SK-N-SH (cell line): Measurements from ENCODE around the gene ZNF469. TPM values are rescaled to one million over a fixed set of nuclear protein-coding genes. Genes with fewer than 3 reads are reported as not detected.

Experiments used
- CTCF ChIA-PET: fragments of 300-600, 350-600 bp; formaldehyde crosslinking; extraction: SDS; loops from one replicate; lab custom pipeline; 2021; lab: Yijun Ruan, JAX
- POLR2A ChIA-PET: fragments of 350-600 bp; sonication (Branson Sonifier 250); formaldehyde crosslinking; extraction: SDS; loops from one replicate; lab custom pipeline; 2020; ENCODE audit warnings: antibody characterized with exemption, inconsistent platforms; lab: Yijun Ruan, JAX
- DNase-seq: peaks from one replicate; pipeline ENCODE4 v3.0.0; 2012
- H2AFZ ChIP-seq: fragments of 200-600 bp; sonication (generic); 2 replicates; pipeline ENCODE4 v1.8.1; 2016; ENCODE audit warnings: antibody characterized with exemption, mild to moderate bottlenecking, low read depth
- H3F3A ChIP-seq: fragments of 200-600 bp; sonication (generic); replicated peaks from 2 replicates; pipeline ENCODE3; 2016; ENCODE audit warnings: antibody characterized with exemption, mild to moderate bottlenecking; ENCODE audit not compliant: insufficient read depth
- H3K27ac ChIP-seq, 2 experiments: fragments of 200-500 bp in 1 of 2; fragments of 200-600 bp in 1 of 2; sonication (Bioruptor generic) in 1 of 2; sonication (generic), shearing (Covaris generic) in 1 of 2; 2 replicates each; pipeline versions ENCODE4 v1.5.1 to v1.6.1; 2014 to 2016; ENCODE audit warnings: low read depth in 2 of 2, inconsistent platforms in 1 of 2, low read length in 1 of 2, mild to moderate bottlenecking in 1 of 2, mixed read lengths in 1 of 2
- H3K27me3 ChIP-seq: fragments of 200-600 bp; sonication (generic), shearing (Covaris generic); 2 replicates; pipeline ENCODE4 v1.6.1; 2016; ENCODE audit warnings: mixed run types; ENCODE audit not compliant: insufficient read depth
- H3K36me3 ChIP-seq, 2 experiments: fragments of 200-500 bp in 1 of 2; fragments of 200-600 bp in 1 of 2; sonication (Bioruptor generic) in 1 of 2; sonication (generic) in 1 of 2; replicated peaks in 1 of 2; 2 replicates each; pipeline versions ENCODE3 to v1.5.1; 2014 to 2016; ENCODE audit warnings: low read length in 1 of 2, mild to moderate bottlenecking in 1 of 2; ENCODE audit not compliant: insufficient read depth in 2 of 2, control insufficient read depth in 1 of 2
- H3K4me1 ChIP-seq, 2 experiments: fragments of 200-500 bp in 1 of 2; fragments of 200-600 bp in 1 of 2; sonication (Bioruptor generic) in 1 of 2; sonication (generic), shearing (Covaris generic) in 1 of 2; 2 replicates each; pipeline versions ENCODE4 v1.5.1 to v1.6.1; 2014 to 2016; ENCODE audit warnings: low read depth in 1 of 2, low read length in 1 of 2, mixed run types in 1 of 2; ENCODE audit not compliant: insufficient read depth in 2 of 2, control insufficient read depth in 1 of 2
- H3K4me2 ChIP-seq: fragments of 200-600 bp; sonication (generic), shearing (Covaris generic); 2 replicates; pipeline ENCODE4 v1.6.1; 2017; ENCODE audit warnings: mixed run types
- H3K4me3 ChIP-seq, 2 experiments: fragments of 200-500 bp in 1 of 2; fragments of 200-600 bp in 1 of 2; sonication (Bioruptor generic) in 1 of 2; sonication (generic), shearing (Covaris generic) in 1 of 2; 2 replicates each; pipeline versions ENCODE4 v1.5.1 to v1.8.1; 2014 to 2016; ENCODE audit warnings: low read depth in 2 of 2, inconsistent platforms in 1 of 2, low read length in 1 of 2, mild to moderate bottlenecking in 1 of 2, mixed read lengths in 1 of 2, moderate library complexity in 1 of 2
- H3K79me2 ChIP-seq: fragments of 200-600 bp; sonication (generic); 2 replicates; pipeline ENCODE4 v1.8.1; 2017; ENCODE audit warnings: mild to moderate bottlenecking; ENCODE audit not compliant: insufficient read depth
- H3K9ac ChIP-seq: fragments of 200-600 bp; sonication (generic); 2 replicates; pipeline ENCODE4 v1.6.1; 2017; ENCODE audit warnings: mixed run types
- H3K9me2 ChIP-seq: fragments of 200-600 bp; sonication (generic); 2 replicates; pipeline ENCODE4 v1.6.1; 2017; ENCODE audit warnings: mixed run types
- H3K9me3 ChIP-seq: fragments of 200-600 bp; sonication (generic); 2 replicates; pipeline ENCODE4 v1.6.1; 2017; ENCODE audit warnings: mixed run types, mild to moderate bottlenecking, moderate library complexity
- H4K20me1 ChIP-seq: fragments of 200-600 bp; sonication (generic); 2 replicates; pipeline ENCODE4 v1.6.1; 2017; ENCODE audit warnings: mild to moderate bottlenecking, mixed run types; ENCODE audit not compliant: insufficient read depth
- ELF1 ChIP-seq: IDR thresholded peaks from 2 replicates; pipeline ENCODE4 v1.4.0; 2012
- EP300 ChIP-seq, 2 experiments: IDR thresholded peaks; 2 replicates each; pipeline versions ENCODE4 v1.4.0 to v1.6.1; 2012; ENCODE audit warnings: borderline replicate concordance in 1 of 2, low read depth in 1 of 2, low read length in 1 of 2
- FOSL2 ChIP-seq: IDR thresholded peaks from 2 replicates; pipeline ENCODE4 v1.4.0; 2012; ENCODE audit warnings: low read depth, mild to moderate bottlenecking, moderate library complexity, borderline replicate concordance
- FOXJ3 ChIP-seq: sonication (generic); formaldehyde crosslinking; IDR thresholded peaks from 2 replicates; pipeline ENCODE4 v1.5.1; 2020; ENCODE audit warnings: mild to moderate bottlenecking, missing genetic modification reagents
- GABPA ChIP-seq: IDR thresholded peaks from 2 replicates; pipeline ENCODE4 v1.4.0; 2012; ENCODE audit warnings: low read depth, mild to moderate bottlenecking
- GATA2 ChIP-seq: sonication (generic); formaldehyde crosslinking; IDR thresholded peaks from 2 replicates; pipeline ENCODE4 v1.5.0; 2020; ENCODE audit warnings: mild to moderate bottlenecking, missing genetic modification reagents
- IRF3 ChIP-seq: fragments of 150-350 bp; IDR thresholded peaks from 2 replicates; pipeline ENCODE4 v1.6.1; 2016; ENCODE audit warnings: mild to moderate bottlenecking, low read depth, low read length
- JUND ChIP-seq: IDR thresholded peaks from 2 replicates; pipeline ENCODE4 v1.4.0; 2012
- NRF1 ChIP-seq: IDR thresholded peaks from 2 replicates; pipeline ENCODE4 v1.6.1; 2012; ENCODE audit warnings: low read depth, mild to moderate bottlenecking, low read length
- PBX3 ChIP-seq: IDR thresholded peaks from 2 replicates; pipeline ENCODE4; 2012
- POLR2AphosphoS5 ChIP-seq: IDR thresholded peaks from 2 replicates; pipeline ENCODE4 v1.6.1; 2012; ENCODE audit warnings: low read depth, low read length
- RCOR1 ChIP-seq: fragments of 150-350 bp; IDR thresholded peaks from 2 replicates; pipeline ENCODE4 v1.6.1; 2017; ENCODE audit warnings: antibody characterized with exemption, low read length
- SIN3A ChIP-seq: IDR thresholded peaks from 2 replicates; pipeline ENCODE4 v1.6.1; 2012; ENCODE audit warnings: low read depth, mild to moderate bottlenecking, low read length, moderate library complexity, borderline replicate concordance
- SMC3 ChIP-seq: IDR thresholded peaks from 2 replicates; pipeline ENCODE4 v1.6.1; 2012; ENCODE audit warnings: low read depth, low read length, improper control_type of control experiment
- TEAD4 ChIP-seq: IDR thresholded peaks from 2 replicates; pipeline ENCODE4 v1.4.0; 2012; ENCODE audit warnings: mild to moderate bottlenecking, borderline replicate concordance; ENCODE audit not compliant: insufficient read depth
- USF1 ChIP-seq: IDR thresholded peaks from 2 replicates; pipeline ENCODE4 v1.4.0; 2012; ENCODE audit warnings: low read depth, borderline replicate concordance
- YY1 ChIP-seq: IDR thresholded peaks from 2 replicates; pipeline ENCODE4 v1.4.0; 2012; ENCODE audit warnings: low read depth, mild to moderate bottlenecking
- ZBTB33 ChIP-seq: IDR thresholded peaks from 2 replicates; pipeline ENCODE4 v1.4.0; 2012; ENCODE audit warnings: low read depth, borderline replicate concordance
- WGBS: methylation state at CpG from one replicate; pipeline ENCODE4 v1.1.6; 2017; ENCODE audit warnings: low lambda C conversion rate; 5-methylcytosine and 5-hydroxymethylcytosine counted together
- polyA plus RNA-seq, 3 experiments: library from polyadenylated mRNA; depleted of rRNA; stranded (reverse); fragments of >200 nt; gene quantifications; 2 replicates each; pipeline ENCODE4 v1.2.3, GENCODE V29; 2012

ZNF469 gene
- polyA plus RNA-seq, 1 of the 3 experiments (the other 2 are of a cell fraction), result 0.56 TPM

- H3F3A ChIP-seq, result no peaks in the 10 kb centered on the region
- H2AFZ ChIP-seq, result no peak overlapping the region
- H3K79me2 ChIP-seq, result no peaks in the 10 kb centered on the region
- no peaks in the 10 kb centered on the region for H3K9me3 ChIP-seq
- peaks cover 0 to 8% of the 10 kb centered on the region in 2 experiments; a peak in 1 of 4 replicates for H3K4me1 ChIP-seq
- H3K27me3 ChIP-seq, result no peaks in the 10 kb centered on the region
- TF ChIP-seq GABPA (no peak), PBX3 (no peak), USF1 (no peak), SIN3A (no peak), GATA2 (CRISPR knock-in tag) (no peak), POLR2AphosphoS5 (no peak)
- CTCF ChIA-PET, result interaction anchor here (1.2 to 1.9 kb wide), 2 partner anchors 12 to 91 kb away, joined by 3 to 6 read pairs; no protein-coding TSS in a partner anchor
- DNase-seq, result no peak
- H3K9ac ChIP-seq, result no peak overlapping the region
- H3K9me2 ChIP-seq, result no peaks in the 10 kb centered on the region
- no peaks in the 10 kb centered on the region for H4K20me1 ChIP-seq
- 70% methylated on average over 2 of the region's 12 CpGs for WGBS
- H3K36me3 ChIP-seq, result no peaks in the 10 kb centered on the region
- no peak overlapping the region for H3K4me2 ChIP-seq
- POLR2A ChIA-PET, result no interaction called here
- no peak overlapping the region for H3K4me3 ChIP-seq
- no peak overlapping the region for H3K27ac ChIP-seq
Observed at GRCh38 chr16:88378401-88378800, 4.4 kb upstream of the ZNF469 start.

GRCh38 chr16:88378836-88379693 lies 3.7 kb upstream of the ZNF469 start:
- H3K36me3 ChIP-seq, result no peaks in the 10 kb centered on the region
- H3K4me3 ChIP-seq, result no peak overlapping the region
- no peak overlapping the region for H2AFZ ChIP-seq
- no peaks in the 10 kb centered on the region for H3K9me2 ChIP-seq
- 81% methylated on average over 12 of the region's 25 CpGs for WGBS
- CTCF ChIA-PET, result interaction anchor here (1.9 kb wide), 1 partner anchor 92 kb away, joined by 6 read pairs; no protein-coding TSS in a partner anchor
- H3K9me3 ChIP-seq, result no peaks in the 10 kb centered on the region
- POLR2A ChIA-PET, result no interaction called here
- peak; percentile 18 for DNase-seq
- H3F3A ChIP-seq, result no peaks in the 10 kb centered on the region
- peaks cover 0 to 11% of the 10 kb centered on the region in 2 experiments; a peak in 1 of 4 replicates for H3K4me1 ChIP-seq
- no peaks in the 10 kb centered on the region for H3K27me3 ChIP-seq
- H3K79me2 ChIP-seq, result peaks cover 3% of the 10 kb centered on the region
- H3K4me2 ChIP-seq, result no peak overlapping the region
- H3K9ac ChIP-seq, result no peak overlapping the region
- H4K20me1 ChIP-seq, result no peaks in the 10 kb centered on the region
- no peak overlapping the region for H3K27ac ChIP-seq
- TF ChIP-seq NRF1 (no peak), YY1 (no peak), JUND (no peak), TEAD4 (no peak), SMC3 (no peak), USF1 (no peak), EP300 (IDR thresholded peaks at IDR 0.05; ENCODE audit: borderline replicate concordance in 1 of 2, low read depth in 1 of 2, low read length in 1 of 2) (no peak), FOSL2 (no peak), POLR2AphosphoS5 (no peak), ELF1 (no peak), ZBTB33 (no peak), PBX3 (no peak), FOXJ3 (CRISPR knock-in tag) (no peak), IRF3 (no peak), RCOR1 (no peak)
